Ishikawa (cell line): ENCODE results near the gene MYO15A.

Source experiments
- CEBPB ChIP-seq: IDR thresholded peaks from 2 replicates; pipeline ENCODE4 v1.6.1; 2012
- CREB1 ChIP-seq: IDR thresholded peaks from 2 replicates; pipeline ENCODE4 v1.6.1; 2012; ENCODE audit warnings: low read depth
- EGR1 ChIP-seq: IDR thresholded peaks from 2 replicates; pipeline ENCODE4 v1.6.1; 2012
- EP300 ChIP-seq: IDR thresholded peaks from 2 replicates; pipeline ENCODE4 v1.6.1; 2012; ENCODE audit warnings: borderline replicate concordance
- FOXM1 ChIP-seq: IDR thresholded peaks from 2 replicates; pipeline ENCODE4 v1.6.1; 2012; ENCODE audit warnings: low read depth, borderline replicate concordance
- MAX ChIP-seq: IDR thresholded peaks from 2 replicates; pipeline ENCODE4 v1.6.1; 2012
- NFIC ChIP-seq: IDR thresholded peaks from 2 replicates; pipeline ENCODE4 v1.6.1; 2012
- RAD21 ChIP-seq: IDR thresholded peaks from 2 replicates; pipeline ENCODE4 v1.6.1; 2012; ENCODE audit warnings: low read depth
- REST ChIP-seq: IDR thresholded peaks from 2 replicates; pipeline ENCODE4 v1.6.1; 2012; ENCODE audit warnings: low read depth, mild to moderate bottlenecking
- TAF1 ChIP-seq: IDR thresholded peaks from 2 replicates; pipeline ENCODE4 v1.6.1; 2012; ENCODE audit warnings: low read depth, mild to moderate bottlenecking
- TCF12 ChIP-seq: IDR thresholded peaks from 2 replicates; pipeline ENCODE4 v1.6.1; 2012; ENCODE audit warnings: low read depth
- TEAD4 ChIP-seq: IDR thresholded peaks from 2 replicates; pipeline ENCODE4 v1.6.1; 2012
- USF1 ChIP-seq: IDR thresholded peaks from 2 replicates; pipeline ENCODE4 v1.6.1; 2012
- YY1 ChIP-seq: IDR thresholded peaks from 2 replicates; pipeline ENCODE4 v1.6.1; 2012; ENCODE audit warnings: low read depth
- ZBTB7A ChIP-seq: IDR thresholded peaks from 2 replicates; pipeline ENCODE4 v1.6.1; 2012; ENCODE audit warnings: low read depth

Gene MYO15A

GRCh38 chr17:18117982-18118975 is 9.7 kb downstream of the MYO15A start:
- TF ChIP-seq USF1 (no peak), NFIC (no peak), CREB1 (no peak), EP300 (no peak)

GRCh38 chr17:18119166-18119745 is 10.7 kb downstream of the MYO15A start:
- no peak for TF ChIP-seq REST
- TF ChIP-seq YY1 = no peak
- no peak for TF ChIP-seq TAF1
- TF ChIP-seq ZBTB7A = no peak
- no peak for TF ChIP-seq FOXM1
- TF ChIP-seq CREB1 = no peak
- no peak for TF ChIP-seq USF1
- no peak for TF ChIP-seq TCF12
- no peak for TF ChIP-seq TEAD4
- no peak for TF ChIP-seq EGR1
- TF ChIP-seq MAX = no peak
- TF ChIP-seq EP300 = no peak
- TF ChIP-seq RAD21 = no peak
- TF ChIP-seq CEBPB = no peak

- TF ChIP-seq RAD21 (no peak), CEBPB (no peak)
Measured at GRCh38 chr17:18119938-18120337, 11.4 kb downstream of the MYO15A start.

GRCh38 chr17:18120461-18121017 is 12.0 kb downstream of the MYO15A start:
- TF ChIP-seq EGR1 = no peak
- TF ChIP-seq CREB1 = no peak
- TF ChIP-seq TCF12 = no peak
- TF ChIP-seq FOXM1 = no peak
- TF ChIP-seq EP300 = no peak
- TF ChIP-seq USF1 = no peak
- no peak for TF ChIP-seq REST
- TF ChIP-seq ZBTB7A = no peak
- TF ChIP-seq MAX = no peak
- no peak for TF ChIP-seq CEBPB
- TF ChIP-seq RAD21 = no peak
- no peak for TF ChIP-seq TAF1
- TF ChIP-seq TEAD4 = no peak
- no peak for TF ChIP-seq NFIC
- no peak for TF ChIP-seq YY1

- TF ChIP-seq TAF1 (no peak), TEAD4 (no peak), TCF12 (no peak), YY1 (no peak), NFIC (no peak), CREB1 (no peak), FOXM1 (no peak), EGR1 (no peak), ZBTB7A (no peak), RAD21 (no peak), MAX (no peak), REST (no peak), EP300 (no peak), USF1 (no peak), CEBPB (no peak)
Measured at GRCh38 chr17:18121144-18121910, 12.8 kb downstream of the MYO15A start.
